Measurements from ENCODE around the gene FGF14.

- TF ChIP-seq CTCF (conservative IDR thresholded peaks at IDR 0.05): no peak
- TF ChIP-seq ZFX (IDR thresholded peaks at IDR 0.05): no peak
These were observed 674.7 kb downstream of the FGF14 start for GRCh38 chr13:101727118-101727517.

All from C4-2B (cell line).